SU-DHL-6 (cell line): Measurements from ENCODE around the gene S100A16.

Experiments used
- EZH2phosphoT487 ChIP-seq: fragments of 200-600 bp; sonication (generic), shearing (Covaris generic); conservative IDR thresholded peaks from 2 replicates; pipeline ENCODE4 v1.6.1; 2018; ENCODE audit warnings: mild to moderate bottlenecking, antibody characterized with exemption, low read length, moderate library complexity, mixed read lengths
- TF ChIP-seq, protein P1 (sequence below): fragments of 200-600 bp; sonication (generic); IDR thresholded peaks from one replicate; pipeline ENCODE4 v1.5.1; 2017; ENCODE audit warnings: antibody characterized with exemption, mild to moderate bottlenecking, low read length, moderate library complexity; ENCODE audit not compliant: insufficient read depth, poor library complexity, severe bottlenecking

DNA sequence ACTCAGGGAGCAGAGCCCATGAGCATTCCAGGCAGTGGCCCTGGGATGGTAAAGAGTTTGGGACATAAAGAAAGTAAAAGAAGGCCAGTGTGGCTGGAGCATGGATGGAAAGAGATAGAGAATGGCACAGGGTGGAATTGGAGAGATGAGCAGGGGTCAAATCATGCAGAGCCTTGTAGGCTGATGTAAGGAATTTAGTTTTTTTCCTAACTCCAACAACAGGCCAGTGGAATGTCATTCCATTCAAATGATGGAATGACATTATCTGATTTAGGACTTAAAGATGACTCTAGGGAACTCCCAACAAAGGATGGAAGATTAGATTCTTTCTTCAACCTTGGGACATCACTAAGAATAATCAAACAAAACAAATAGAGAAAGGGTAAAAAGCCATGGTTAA is 34.4 kb downstream of the S100A16 start:
- TF ChIP-seq, protein P1, sequence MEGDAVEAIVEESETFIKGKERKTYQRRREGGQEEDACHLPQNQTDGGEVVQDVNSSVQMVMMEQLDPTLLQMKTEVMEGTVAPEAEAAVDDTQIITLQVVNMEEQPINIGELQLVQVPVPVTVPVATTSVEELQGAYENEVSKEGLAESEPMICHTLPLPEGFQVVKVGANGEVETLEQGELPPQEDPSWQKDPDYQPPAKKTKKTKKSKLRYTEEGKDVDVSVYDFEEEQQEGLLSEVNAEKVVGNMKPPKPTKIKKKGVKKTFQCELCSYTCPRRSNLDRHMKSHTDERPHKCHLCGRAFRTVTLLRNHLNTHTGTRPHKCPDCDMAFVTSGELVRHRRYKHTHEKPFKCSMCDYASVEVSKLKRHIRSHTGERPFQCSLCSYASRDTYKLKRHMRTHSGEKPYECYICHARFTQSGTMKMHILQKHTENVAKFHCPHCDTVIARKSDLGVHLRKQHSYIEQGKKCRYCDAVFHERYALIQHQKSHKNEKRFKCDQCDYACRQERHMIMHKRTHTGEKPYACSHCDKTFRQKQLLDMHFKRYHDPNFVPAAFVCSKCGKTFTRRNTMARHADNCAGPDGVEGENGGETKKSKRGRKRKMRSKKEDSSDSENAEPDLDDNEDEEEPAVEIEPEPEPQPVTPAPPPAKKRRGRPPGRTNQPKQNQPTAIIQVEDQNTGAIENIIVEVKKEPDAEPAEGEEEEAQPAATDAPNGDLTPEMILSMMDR, result no peak
- no peak for TF ChIP-seq EZH2phosphoT487
